H1 (cell line): Measurements from ENCODE around the gene SPECC1.

Experiments used
- CBX5 ChIP-seq: fragments of 300-800, 300-1000 bp; sonication (generic); IDR thresholded peaks from 2 replicates; pipeline ENCODE4 v1.7.1; 2016; ENCODE audit warnings: antibody characterized with exemption, low read length, low read depth
- CEBPB ChIP-seq: IDR thresholded peaks from 2 replicates; pipeline ENCODE4 v1.6.1; 2012; ENCODE audit warnings: low read depth, low read length
- CHD1 ChIP-seq: IDR thresholded peaks from 2 replicates; pipeline ENCODE4 v1.6.1; 2012; ENCODE audit warnings: low read depth, low read length, improper control_type of control experiment
- EP300 ChIP-seq, 2 experiments: IDR thresholded peaks; 1 replicate in 1 of 2; 2 replicates in 1 of 2; pipeline ENCODE4 v1.6.1; 2011 to 2012; ENCODE audit warnings: low read depth in 2 of 2, low read length in 2 of 2, mild to moderate bottlenecking in 2 of 2, borderline replicate concordance in 1 of 2, inconsistent platforms in 1 of 2, moderate library complexity in 1 of 2
- KDM5A ChIP-seq: fragments of 200-600 bp; IDR thresholded peaks from 2 replicates; pipeline ENCODE4 v1.7.1; 2012; ENCODE audit warnings: mild to moderate bottlenecking, low read length, inconsistent platforms, mixed read lengths
- POLR2A ChIP-seq, 2 experiments: IDR thresholded peaks; 1 replicate in 1 of 2; 2 replicates in 1 of 2; pipeline ENCODE4 v1.6.1; 2011; ENCODE audit warnings: low read depth in 2 of 2, low read length in 2 of 2, mild to moderate bottlenecking in 2 of 2; ENCODE audit errors: control extremely low read depth in 1 of 2
- POLR2AphosphoS5 ChIP-seq: IDR thresholded peaks from 2 replicates; pipeline ENCODE4 v1.6.1; 2011; ENCODE audit warnings: low read depth, low read length
- RAD21 ChIP-seq, 2 experiments: IDR thresholded peaks in 1 of 2; conservative IDR thresholded peaks in 1 of 2; 2 replicates each; pipeline ENCODE4 v1.6.1; 2011; ENCODE audit warnings: low read depth in 2 of 2, low read length in 2 of 2, improper control_type of control experiment in 1 of 2, inconsistent platforms in 1 of 2, mild to moderate bottlenecking in 1 of 2, moderate library complexity in 1 of 2
- RFX5 ChIP-seq: IDR thresholded peaks from 2 replicates; pipeline ENCODE4 v1.6.1; 2011; ENCODE audit warnings: low read depth, low read length, improper control_type of control experiment, borderline replicate concordance
- TEAD4 ChIP-seq: IDR thresholded peaks from 2 replicates; pipeline ENCODE4 v1.6.1; 2012; ENCODE audit warnings: low read depth, low read length, inconsistent platforms, mixed read lengths
- ZNF274 ChIP-seq: IDR thresholded peaks from 2 replicates; pipeline ENCODE4 v1.7.0; 2012; ENCODE audit warnings: low read length, borderline replicate concordance; ENCODE audit errors: extremely low read depth
- TF ChIP-seq, protein P1 (sequence below), 3 experiments: IDR thresholded peaks; 1 replicate in 2 of 3; 2 replicates in 1 of 3; pipeline versions ENCODE4 v1.5.1 to v1.6.1; 2011; ENCODE audit warnings: low read length in 3 of 3, mild to moderate bottlenecking in 3 of 3, inconsistent platforms in 2 of 3, low read depth in 1 of 3, moderate library complexity in 1 of 3; ENCODE audit not compliant: insufficient read depth in 1 of 3; ENCODE audit errors: control extremely low read depth in 1 of 3
- TF ChIP-seq, protein P2 (sequence below): IDR thresholded peaks from 2 replicates; pipeline ENCODE4 v1.6.1; 2011; ENCODE audit warnings: low read depth, mild to moderate bottlenecking, low read length; ENCODE audit not compliant: insufficient read depth

DNA sequence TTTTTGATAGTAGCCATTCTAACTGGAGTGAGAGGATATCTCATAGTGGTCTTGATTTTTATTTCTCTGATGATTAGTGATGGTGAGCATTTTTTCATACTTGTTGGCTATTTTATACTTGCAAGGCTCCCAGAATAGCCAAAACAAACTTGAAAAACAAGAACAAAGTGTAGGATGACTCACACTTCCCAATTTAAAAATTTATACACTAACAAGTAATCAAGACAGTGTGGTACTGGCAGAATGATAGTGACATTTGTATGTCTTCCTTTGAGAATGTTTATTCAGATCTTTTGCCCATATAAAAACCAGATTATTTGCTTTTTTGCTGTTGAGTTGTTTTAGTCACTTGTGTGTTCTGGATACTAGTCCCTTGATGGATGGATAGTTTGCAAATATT is 17.8 kb downstream of the SPECC1 start:
- TF ChIP-seq POLR2A (IDR thresholded peaks at IDR 0.05; ENCODE audit: control extremely low read depth in 1 of 2, low read depth in 2 of 2, low read length in 2 of 2) = no peak
- no peak for TF ChIP-seq RFX5
- TF ChIP-seq, protein P1, sequence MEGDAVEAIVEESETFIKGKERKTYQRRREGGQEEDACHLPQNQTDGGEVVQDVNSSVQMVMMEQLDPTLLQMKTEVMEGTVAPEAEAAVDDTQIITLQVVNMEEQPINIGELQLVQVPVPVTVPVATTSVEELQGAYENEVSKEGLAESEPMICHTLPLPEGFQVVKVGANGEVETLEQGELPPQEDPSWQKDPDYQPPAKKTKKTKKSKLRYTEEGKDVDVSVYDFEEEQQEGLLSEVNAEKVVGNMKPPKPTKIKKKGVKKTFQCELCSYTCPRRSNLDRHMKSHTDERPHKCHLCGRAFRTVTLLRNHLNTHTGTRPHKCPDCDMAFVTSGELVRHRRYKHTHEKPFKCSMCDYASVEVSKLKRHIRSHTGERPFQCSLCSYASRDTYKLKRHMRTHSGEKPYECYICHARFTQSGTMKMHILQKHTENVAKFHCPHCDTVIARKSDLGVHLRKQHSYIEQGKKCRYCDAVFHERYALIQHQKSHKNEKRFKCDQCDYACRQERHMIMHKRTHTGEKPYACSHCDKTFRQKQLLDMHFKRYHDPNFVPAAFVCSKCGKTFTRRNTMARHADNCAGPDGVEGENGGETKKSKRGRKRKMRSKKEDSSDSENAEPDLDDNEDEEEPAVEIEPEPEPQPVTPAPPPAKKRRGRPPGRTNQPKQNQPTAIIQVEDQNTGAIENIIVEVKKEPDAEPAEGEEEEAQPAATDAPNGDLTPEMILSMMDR (IDR thresholded peaks at IDR 0.05; ENCODE audit: control extremely low read depth in 1 of 3, insufficient read depth in 1 of 3, low read depth in 1 of 3, low read length in 3 of 3) = no peak
- TF ChIP-seq, protein P2, sequence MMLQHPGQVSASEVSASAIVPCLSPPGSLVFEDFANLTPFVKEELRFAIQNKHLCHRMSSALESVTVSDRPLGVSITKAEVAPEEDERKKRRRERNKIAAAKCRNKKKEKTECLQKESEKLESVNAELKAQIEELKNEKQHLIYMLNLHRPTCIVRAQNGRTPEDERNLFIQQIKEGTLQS = no peak
- no peak for TF ChIP-seq KDM5A
- TF ChIP-seq EP300 (IDR thresholded peaks at IDR 0.05; ENCODE audit: borderline replicate concordance in 1 of 2, low read depth in 2 of 2, low read length in 2 of 2) = no peak
- TF ChIP-seq ZNF274 = no peak
- TF ChIP-seq TEAD4 = no peak
- no peak for TF ChIP-seq CHD1
- no peak for TF ChIP-seq RAD21 (IDR thresholded peaks at IDR 0.05 in 1 of 2, conservative IDR thresholded peaks at IDR 0.05 in 1 of 2; ENCODE audit: low read depth in 2 of 2, low read length in 2 of 2)
- TF ChIP-seq CEBPB = no peak
- TF ChIP-seq CBX5 = no peak
- TF ChIP-seq POLR2AphosphoS5 = no peak
